Astrocyte (in vitro differentiated cells and primary cell): ENCODE measurements around the gene GPR42.

Experiments used
- CTCF ChIP-seq: IDR thresholded peaks from 2 replicates; pipeline ENCODE4 v1.5.1; 2011; ENCODE audit warnings: low read depth, mild to moderate bottlenecking, inconsistent platforms, low read length, moderate library complexity; ENCODE audit not compliant: insufficient read depth
- EZH2 ChIP-seq: IDR thresholded peaks from 2 replicates; pipeline ENCODE4 v1.6.1; 2012; ENCODE audit warnings: mild to moderate bottlenecking, low read length, inconsistent platforms; ENCODE audit not compliant: insufficient read depth

- TF ChIP-seq CTCF (no peak), EZH2 (no peak)
Observed at GRCh38 chr19:35421362-35421761, 50.5 kb downstream of the GPR42 start.
